ENCODE data around the gene TMA16. TPM values are rescaled to one million over a fixed set of nuclear protein-coding genes. Genes with fewer than 3 reads are reported as not detected.

The TMA16 gene
- total RNA-seq, 2 donors from 2014 or later, result 15.8 to 21.3 TPM

DNA sequence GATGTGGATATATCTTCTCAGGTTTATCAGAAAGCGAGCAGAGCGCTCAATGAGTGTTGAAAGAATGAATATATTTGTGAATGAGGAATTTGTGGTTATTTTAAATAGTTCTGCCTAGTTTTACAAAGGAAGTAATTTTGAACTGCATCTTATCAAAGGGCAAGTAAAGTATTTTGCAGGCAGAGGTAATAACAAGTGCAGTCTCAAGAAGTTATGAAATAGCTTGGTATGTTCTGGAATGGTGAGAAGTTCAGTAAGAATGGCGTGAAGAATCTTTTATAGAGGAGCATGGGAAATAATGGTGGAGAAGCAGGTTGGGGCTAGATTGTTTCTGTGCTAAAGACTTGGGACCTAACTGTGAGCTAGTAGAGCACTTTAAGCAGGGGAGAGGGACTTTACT is 10.9 kb downstream of the TMA16 start:
- H3K9me3 ChIP-seq, result no peaks in the 10 kb centered on the region
- TF ChIP-seq, protein P1, sequence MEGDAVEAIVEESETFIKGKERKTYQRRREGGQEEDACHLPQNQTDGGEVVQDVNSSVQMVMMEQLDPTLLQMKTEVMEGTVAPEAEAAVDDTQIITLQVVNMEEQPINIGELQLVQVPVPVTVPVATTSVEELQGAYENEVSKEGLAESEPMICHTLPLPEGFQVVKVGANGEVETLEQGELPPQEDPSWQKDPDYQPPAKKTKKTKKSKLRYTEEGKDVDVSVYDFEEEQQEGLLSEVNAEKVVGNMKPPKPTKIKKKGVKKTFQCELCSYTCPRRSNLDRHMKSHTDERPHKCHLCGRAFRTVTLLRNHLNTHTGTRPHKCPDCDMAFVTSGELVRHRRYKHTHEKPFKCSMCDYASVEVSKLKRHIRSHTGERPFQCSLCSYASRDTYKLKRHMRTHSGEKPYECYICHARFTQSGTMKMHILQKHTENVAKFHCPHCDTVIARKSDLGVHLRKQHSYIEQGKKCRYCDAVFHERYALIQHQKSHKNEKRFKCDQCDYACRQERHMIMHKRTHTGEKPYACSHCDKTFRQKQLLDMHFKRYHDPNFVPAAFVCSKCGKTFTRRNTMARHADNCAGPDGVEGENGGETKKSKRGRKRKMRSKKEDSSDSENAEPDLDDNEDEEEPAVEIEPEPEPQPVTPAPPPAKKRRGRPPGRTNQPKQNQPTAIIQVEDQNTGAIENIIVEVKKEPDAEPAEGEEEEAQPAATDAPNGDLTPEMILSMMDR (IDR thresholded peaks at IDR 0.05), result no peak
- no peak for DNase-seq
- no peak overlapping the region for H3K27ac ChIP-seq
- no peak overlapping the region for H3K9ac ChIP-seq (ENCODE audit: low read depth in 2 of 2, low read length in 2 of 2)
- H3K4me3 ChIP-seq, result no peak overlapping the region
- H3K27me3 ChIP-seq, result no peaks in the 10 kb centered on the region
- intact Hi-C loops (cut with DNase I), result no loop called here
- H3K36me3 ChIP-seq, result no peaks in the 10 kb centered on the region
- H3K4me1 ChIP-seq, result no peaks in the 10 kb centered on the region

GRCh38 chr4:163515198-163515597 is 20.7 kb downstream of the TMA16 start:
- H3K36me3 ChIP-seq, result no peaks in the 10 kb centered on the region
- H3K9me3 ChIP-seq, result no peaks in the 10 kb centered on the region
- no peaks in the 10 kb centered on the region for H3K4me1 ChIP-seq
- H3K9ac ChIP-seq (ENCODE audit: low read depth in 2 of 2, low read length in 2 of 2), result no peak overlapping the region
- H3K27ac ChIP-seq, result no peak overlapping the region
- H3K4me3 ChIP-seq, result no peak overlapping the region
- intact Hi-C loops (cut with DNase I), result no loop called here
- DNase-seq, result no peak
- TF ChIP-seq, protein P1 (IDR thresholded peaks at IDR 0.05), result no peak
- no peaks in the 10 kb centered on the region for H3K27me3 ChIP-seq

- Histone ChIP-seq H3K27me3 (no peaks in the 10 kb centered on the region), H3K36me3 (no peaks in the 10 kb centered on the region), H3K27ac (no peak overlapping the region), H3K4me1 (no peaks in the 10 kb centered on the region), H3K9ac (ENCODE audit: low read depth in 2 of 2, low read length in 2 of 2) (no peak overlapping the region), H3K4me3 (no peak overlapping the region), H3K9me3 (no peaks in the 10 kb centered on the region)
- TF ChIP-seq, protein P1 (IDR thresholded peaks at IDR 0.05), result no peak
- intact Hi-C loops (cut with DNase I), result no loop called here
- no peak for DNase-seq
Observed at GRCh38 chr4:163523791-163524365, 29.4 kb downstream of the TMA16 start.

DNA sequence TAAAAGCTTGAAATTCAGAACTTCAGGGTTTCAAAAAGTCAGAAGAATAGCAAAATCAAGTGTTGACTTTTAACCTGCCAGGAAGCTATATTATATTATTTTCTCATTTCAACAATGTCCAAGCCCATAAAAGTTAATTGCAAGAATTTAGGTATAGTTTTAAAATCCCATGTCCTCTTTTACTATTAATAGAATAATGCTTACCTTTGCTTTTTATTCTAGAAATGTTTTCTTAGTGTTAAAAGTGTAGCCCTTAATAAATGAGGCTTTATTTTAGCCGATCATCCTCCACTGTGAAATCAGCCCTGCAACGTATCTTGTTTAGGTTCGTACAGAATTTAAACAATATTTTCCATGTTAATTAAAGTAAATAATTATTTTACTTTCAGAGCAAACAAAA is 31.5 kb downstream of the TMA16 start:
- Histone ChIP-seq H3K9ac (ENCODE audit: low read depth in 2 of 2, low read length in 2 of 2) (no peak overlapping the region), H3K27ac (no peak overlapping the region), H3K4me1 (no peaks in the 10 kb centered on the region), H3K4me3 (no peak overlapping the region), H3K36me3 (no peaks in the 10 kb centered on the region), H3K27me3 (no peaks in the 10 kb centered on the region), H3K9me3 (no peaks in the 10 kb centered on the region)
- no peak for DNase-seq
- TF ChIP-seq, protein P1 (IDR thresholded peaks at IDR 0.05), result no peak
- intact Hi-C loops (cut with DNase I), result no loop called here

- no peak for DNase-seq
- Histone ChIP-seq H3K27ac (no peak overlapping the region), H3K4me3 (no peak overlapping the region), H3K9ac (ENCODE audit: low read depth in 2 of 2, low read length in 2 of 2) (no peak overlapping the region), H3K36me3 (no peaks in the 10 kb centered on the region), H3K9me3 (no peaks in the 10 kb centered on the region), H3K4me1 (no peaks in the 10 kb centered on the region), H3K27me3 (no peaks in the 10 kb centered on the region)
- TF ChIP-seq, protein P1 (IDR thresholded peaks at IDR 0.05), result no peak
- intact Hi-C loops (cut with DNase I), result no loop called here
Observed at GRCh38 chr4:163527172-163527571, 32.7 kb downstream of the TMA16 start.

Data from colonic mucosa (tissue), 4 donors.